ENCODE measurements around the gene CACNA1E.

Gene CACNA1E

GRCh38 chr1:181595234-181595633 is 111.9 kb downstream of the CACNA1E start:
- TF ChIP-seq CTCF (IDR thresholded peaks at IDR 0.05; ENCODE audit: low read depth, low read length) = no peak
- H3K4me3 ChIP-seq (ENCODE audit: low read depth, low read length) = no peak overlapping the region

GRCh38 chr1:181601186-181601950 is 118.1 kb downstream of the CACNA1E start:
- no peak overlapping the region for H3K4me3 ChIP-seq (ENCODE audit: low read depth, low read length)
- no peak for TF ChIP-seq CTCF (IDR thresholded peaks at IDR 0.05; ENCODE audit: low read depth, low read length)

GRCh38 chr1:181603735-181604410 is 120.6 kb downstream of the CACNA1E start:
- no peak overlapping the region for H3K4me3 ChIP-seq (ENCODE audit: low read depth, low read length)
- TF ChIP-seq CTCF (IDR thresholded peaks at IDR 0.05; ENCODE audit: low read depth, low read length) = no peak

GRCh38 chr1:181604482-181605249 is 121.3 kb downstream of the CACNA1E start:
- TF ChIP-seq CTCF (IDR thresholded peaks at IDR 0.05; ENCODE audit: low read depth, low read length) = no peak
- H3K4me3 ChIP-seq (ENCODE audit: low read depth, low read length) = no peak overlapping the region

- no peak overlapping the region for H3K4me3 ChIP-seq (ENCODE audit: low read depth, low read length)
- TF ChIP-seq CTCF (IDR thresholded peaks at IDR 0.05; ENCODE audit: low read depth, low read length) = no peak
Measured at GRCh38 chr1:181607524-181607923, 124.2 kb downstream of the CACNA1E start.

- no peak overlapping the region for H3K4me3 ChIP-seq (ENCODE audit: low read depth, low read length)
- TF ChIP-seq CTCF (IDR thresholded peaks at IDR 0.05; ENCODE audit: low read depth, low read length) = no peak
Measured at GRCh38 chr1:181608386-181608785, 125.1 kb downstream of the CACNA1E start.

Data from WI38 (cell line).